Measurements from ENCODE around the gene RASGRF1. TPM values are rescaled to one million over a fixed set of nuclear protein-coding genes. Genes with fewer than 3 reads are reported as not detected.

Gene RASGRF1
- total RNA-seq, 3 donors from 2014 or later, result 0.15 to 0.16 TPM; not detected in 1

DNA sequence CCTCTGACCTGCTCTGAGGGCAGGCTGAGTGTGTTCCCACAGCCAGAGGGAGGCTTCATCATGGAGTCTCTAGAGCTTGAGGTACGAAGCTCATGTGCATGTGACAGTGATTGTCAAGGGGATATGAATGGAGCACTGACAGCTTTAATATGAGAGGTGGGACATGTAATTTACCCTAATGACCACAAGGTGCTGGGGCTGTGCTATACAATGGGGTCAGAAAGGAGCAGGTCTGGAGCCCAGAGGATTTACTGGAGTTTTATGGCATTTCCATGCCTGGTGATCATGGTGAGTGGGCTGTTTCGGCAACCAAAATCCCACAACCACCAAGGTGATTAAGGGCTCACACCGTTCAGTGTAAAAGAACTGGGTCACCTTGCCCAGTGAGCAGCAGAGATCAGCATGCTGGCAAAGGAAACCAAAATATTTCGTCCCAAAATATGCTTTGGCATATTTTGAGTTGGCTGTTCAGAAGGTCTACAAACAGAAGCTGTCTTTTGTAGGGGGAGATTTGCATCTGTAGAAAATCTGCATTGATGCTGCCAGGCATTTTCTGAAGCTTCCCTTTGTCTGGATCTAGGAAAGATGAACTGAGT, 40.1 kb upstream of the RASGRF1 start:
- H3K27ac ChIP-seq, result no peak overlapping the region
- no peaks in the 10 kb centered on the region for H3K27me3 ChIP-seq
- intact Hi-C loops (cut with DNase I; ENCODE audit: low total_unique reads), result no loop called here
- no peak overlapping the region for H3K4me3 ChIP-seq
- peaks cover 0 to 5% of the 10 kb centered on the region in 2 donors for H3K9me3 ChIP-seq
- H3K4me1 ChIP-seq, result no peaks in the 10 kb centered on the region
- no peaks in the 10 kb centered on the region for H3K36me3 ChIP-seq
- TF ChIP-seq POLR2AphosphoS5 (IDR thresholded peaks at IDR 0.05) (no peak), CTCF (IDR thresholded peaks at IDR 0.05) (no peak), POLR2A (IDR thresholded peaks at IDR 0.05) (no peak)
- no peak for DNase-seq (ENCODE audit: low spot score in 2 of 2)

DNA sequence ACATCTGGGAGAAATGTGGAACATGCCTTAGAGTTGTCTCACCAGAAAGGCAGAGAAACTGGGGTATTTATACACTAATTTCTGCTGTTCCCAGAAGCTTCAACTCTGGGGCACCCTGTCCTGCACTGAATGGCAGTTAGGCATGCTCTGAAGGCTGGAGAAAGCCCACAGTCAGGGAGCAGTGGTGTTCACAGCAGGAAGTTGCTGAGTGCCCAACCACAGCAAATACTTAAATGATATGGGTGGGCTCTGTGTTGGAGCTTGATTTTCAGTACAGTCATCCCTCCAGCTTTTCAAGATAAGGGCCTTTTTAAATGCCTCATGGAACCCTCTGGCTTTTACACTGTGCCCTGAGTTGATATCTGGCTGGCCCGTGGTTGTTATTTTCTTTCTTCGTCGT, 38.7 kb upstream of the RASGRF1 start:
- Histone ChIP-seq H3K4me1 (no peaks in the 10 kb centered on the region), H3K27ac (no peak overlapping the region), H3K4me3 (no peak overlapping the region), H3K36me3 (no peaks in the 10 kb centered on the region), H3K27me3 (no peaks in the 10 kb centered on the region), H3K9me3 (peaks cover 0 to 5% of the 10 kb centered on the region in 2 donors)
- no peak for DNase-seq (ENCODE audit: low spot score in 2 of 2)
- TF ChIP-seq POLR2AphosphoS5 (IDR thresholded peaks at IDR 0.05), result no peak
- no peak for TF ChIP-seq CTCF (IDR thresholded peaks at IDR 0.05)
- no peak for TF ChIP-seq POLR2A (IDR thresholded peaks at IDR 0.05)
- intact Hi-C loops (cut with DNase I; ENCODE audit: low total_unique reads), result no loop called here

DNA sequence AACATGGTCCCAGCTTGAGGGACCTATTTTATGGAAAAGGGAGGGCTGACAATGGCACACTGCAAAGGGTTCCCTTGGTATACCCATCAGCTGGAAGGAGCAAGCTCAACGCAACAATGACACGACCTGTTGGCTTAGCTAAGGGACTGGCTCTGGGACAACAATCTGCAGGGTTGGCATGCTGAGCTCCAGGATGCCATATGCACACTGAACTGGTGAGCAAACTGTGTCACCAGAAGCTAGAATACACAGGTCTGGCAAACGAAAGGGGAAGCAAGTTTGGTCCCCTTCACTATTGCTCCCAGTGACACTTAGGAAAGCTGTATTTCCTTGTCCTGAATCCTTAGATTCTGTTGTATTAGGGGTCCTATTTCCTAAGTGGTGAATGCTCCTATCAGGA, 38.0 kb upstream of the RASGRF1 start:
- intact Hi-C loops (cut with DNase I; ENCODE audit: low total_unique reads), result no loop called here
- TF ChIP-seq CTCF (IDR thresholded peaks at IDR 0.05) (no peak), POLR2AphosphoS5 (IDR thresholded peaks at IDR 0.05) (no peak), POLR2A (IDR thresholded peaks at IDR 0.05) (no peak)
- H3K4me3 ChIP-seq, result no peak overlapping the region
- H3K27ac ChIP-seq, result no peak overlapping the region
- DNase-seq (ENCODE audit: low spot score in 2 of 2), result no peak
- H3K4me1 ChIP-seq, result no peaks in the 10 kb centered on the region
- H3K36me3 ChIP-seq, result no peaks in the 10 kb centered on the region
- H3K9me3 ChIP-seq, result peaks cover 0 to 5% of the 10 kb centered on the region in 2 donors
- no peaks in the 10 kb centered on the region for H3K27me3 ChIP-seq

GRCh38 chr15:79124388-79124787, 33.8 kb upstream of the RASGRF1 start:
- Histone ChIP-seq H3K27me3 (no peaks in the 10 kb centered on the region), H3K9me3 (no peaks in the 10 kb centered on the region), H3K4me1 (no peaks in the 10 kb centered on the region), H3K4me3 (no peak overlapping the region), H3K36me3 (no peaks in the 10 kb centered on the region), H3K27ac (no peak overlapping the region)
- TF ChIP-seq POLR2AphosphoS5 (IDR thresholded peaks at IDR 0.05), result no peak
- TF ChIP-seq POLR2A (IDR thresholded peaks at IDR 0.05), result no peak
- TF ChIP-seq CTCF (IDR thresholded peaks at IDR 0.05), result no peak
- intact Hi-C loops (cut with DNase I; ENCODE audit: low total_unique reads), result no loop called here
- DNase-seq (ENCODE audit: low spot score in 2 of 2), result no peak

DNA sequence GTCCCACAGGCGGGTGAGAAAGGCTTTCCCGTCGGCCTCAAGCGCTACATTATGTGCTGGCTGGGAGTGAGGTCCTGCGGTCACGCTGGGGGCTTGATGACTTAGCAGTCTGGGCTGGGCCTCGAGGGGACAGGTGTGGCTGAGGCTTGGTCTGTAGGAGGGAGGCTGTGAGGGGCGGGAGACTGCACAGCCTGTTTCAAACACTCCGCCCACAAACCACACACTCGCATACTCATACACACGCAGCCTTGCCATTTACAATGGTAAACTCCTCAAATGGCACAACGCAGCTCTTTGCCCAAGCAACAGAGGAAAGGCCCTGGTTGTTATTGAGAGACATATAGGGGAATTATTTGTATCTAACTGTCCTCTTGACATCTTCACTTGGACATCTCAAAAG, 32.4 kb upstream of the RASGRF1 start:
- H3K9me3 ChIP-seq, result no peaks in the 10 kb centered on the region
- intact Hi-C loops (cut with DNase I; ENCODE audit: low total_unique reads), result no loop called here
- no peak overlapping the region for H3K27ac ChIP-seq
- no peaks in the 10 kb centered on the region for H3K4me1 ChIP-seq
- H3K4me3 ChIP-seq, result no peak overlapping the region
- TF ChIP-seq POLR2AphosphoS5 (IDR thresholded peaks at IDR 0.05) (no peak), POLR2A (IDR thresholded peaks at IDR 0.05) (no peak), CTCF (IDR thresholded peaks at IDR 0.05) (no peak)
- DNase-seq (ENCODE audit: low spot score in 2 of 2), result no peak
- H3K36me3 ChIP-seq, result no peaks in the 10 kb centered on the region
- peaks cover 0 to 2% of the 10 kb centered on the region in 2 donors for H3K27me3 ChIP-seq

Data from breast epithelium (tissue), 4 donors.